AG10803 (cell line): ENCODE data around the gene RSPRY1.

Source experiments
- DNase-seq: peaks from one replicate; pipeline ENCODE4 v3.0.0; 2010; ENCODE audit warnings: low read depth
- H3K4me3 ChIP-seq: 2 replicates; pipeline ENCODE4 v1.5.1; 2011; ENCODE audit warnings: mild to moderate bottlenecking, low read length, control low read depth
- TF ChIP-seq, protein P1 (sequence below): conservative IDR thresholded peaks from 2 replicates; pipeline ENCODE4 v1.5.1; 2011; ENCODE audit warnings: mild to moderate bottlenecking, low read length, control low read depth, inconsistent platforms

The RSPRY1 gene

DNA sequence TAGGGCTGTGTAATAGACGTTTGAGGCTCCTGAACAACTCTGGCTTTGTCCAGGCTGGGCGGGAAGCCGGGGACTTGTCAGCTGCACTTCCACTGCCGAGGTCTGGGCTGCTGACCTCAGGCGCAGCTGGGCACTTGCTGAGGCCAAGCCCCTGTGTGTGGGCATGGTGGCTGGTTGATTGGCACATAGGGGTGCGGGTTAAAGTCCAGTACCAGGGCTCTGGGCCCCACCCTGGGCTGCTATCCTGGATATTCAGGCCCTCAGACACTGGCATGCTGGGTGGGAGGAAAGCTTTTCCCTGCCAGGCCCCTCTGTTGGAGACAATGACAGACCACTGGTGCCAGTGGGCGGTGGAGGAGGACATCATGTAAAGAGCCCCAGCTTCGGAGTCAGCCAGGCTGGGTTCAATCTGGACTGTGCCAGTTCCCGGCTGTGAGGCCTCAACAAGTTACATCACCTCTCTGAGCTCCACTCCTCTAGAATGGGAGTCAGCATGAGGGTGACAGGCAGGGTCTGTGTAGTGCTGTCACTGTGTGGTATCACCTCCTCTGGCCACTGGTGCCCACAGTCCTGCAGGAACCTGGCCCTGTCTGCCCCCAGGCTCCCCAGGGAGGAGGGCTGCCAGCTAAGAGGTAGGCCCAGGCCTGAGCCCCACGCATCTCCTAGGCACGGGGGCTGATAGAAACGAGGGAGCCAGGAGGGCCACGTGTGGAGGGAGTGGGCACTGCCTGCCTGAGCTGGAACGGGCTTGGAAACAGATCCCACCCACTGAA, 42.8 kb upstream of the RSPRY1 start:
- H3K4me3 ChIP-seq: no peak overlapping the region
- TF ChIP-seq, protein P1, sequence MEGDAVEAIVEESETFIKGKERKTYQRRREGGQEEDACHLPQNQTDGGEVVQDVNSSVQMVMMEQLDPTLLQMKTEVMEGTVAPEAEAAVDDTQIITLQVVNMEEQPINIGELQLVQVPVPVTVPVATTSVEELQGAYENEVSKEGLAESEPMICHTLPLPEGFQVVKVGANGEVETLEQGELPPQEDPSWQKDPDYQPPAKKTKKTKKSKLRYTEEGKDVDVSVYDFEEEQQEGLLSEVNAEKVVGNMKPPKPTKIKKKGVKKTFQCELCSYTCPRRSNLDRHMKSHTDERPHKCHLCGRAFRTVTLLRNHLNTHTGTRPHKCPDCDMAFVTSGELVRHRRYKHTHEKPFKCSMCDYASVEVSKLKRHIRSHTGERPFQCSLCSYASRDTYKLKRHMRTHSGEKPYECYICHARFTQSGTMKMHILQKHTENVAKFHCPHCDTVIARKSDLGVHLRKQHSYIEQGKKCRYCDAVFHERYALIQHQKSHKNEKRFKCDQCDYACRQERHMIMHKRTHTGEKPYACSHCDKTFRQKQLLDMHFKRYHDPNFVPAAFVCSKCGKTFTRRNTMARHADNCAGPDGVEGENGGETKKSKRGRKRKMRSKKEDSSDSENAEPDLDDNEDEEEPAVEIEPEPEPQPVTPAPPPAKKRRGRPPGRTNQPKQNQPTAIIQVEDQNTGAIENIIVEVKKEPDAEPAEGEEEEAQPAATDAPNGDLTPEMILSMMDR: no peak
- DNase-seq: no peak

DNA sequence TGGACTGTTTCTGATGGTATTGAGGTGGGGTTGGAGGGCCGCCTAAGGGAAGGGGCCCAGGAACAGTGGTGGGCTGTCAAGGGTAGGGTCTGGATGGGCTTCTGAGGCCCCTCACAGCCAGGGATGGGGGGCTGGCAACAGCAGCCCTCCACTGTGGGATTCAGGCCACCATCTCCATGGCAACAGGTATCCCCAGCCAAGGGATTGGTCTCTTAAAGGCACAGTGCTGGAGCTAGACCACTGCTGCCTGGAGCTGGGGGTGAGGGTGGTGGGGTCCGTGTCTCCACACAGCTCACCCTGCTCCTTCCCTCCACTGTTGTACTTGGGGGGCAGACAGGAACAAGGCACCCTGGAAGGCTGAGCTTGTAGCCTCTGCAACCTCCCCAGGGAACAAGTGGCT, 42.1 kb upstream of the RSPRY1 start:
- no peak for DNase-seq
- TF ChIP-seq, protein P1: no peak
- no peak overlapping the region for H3K4me3 ChIP-seq

DNA sequence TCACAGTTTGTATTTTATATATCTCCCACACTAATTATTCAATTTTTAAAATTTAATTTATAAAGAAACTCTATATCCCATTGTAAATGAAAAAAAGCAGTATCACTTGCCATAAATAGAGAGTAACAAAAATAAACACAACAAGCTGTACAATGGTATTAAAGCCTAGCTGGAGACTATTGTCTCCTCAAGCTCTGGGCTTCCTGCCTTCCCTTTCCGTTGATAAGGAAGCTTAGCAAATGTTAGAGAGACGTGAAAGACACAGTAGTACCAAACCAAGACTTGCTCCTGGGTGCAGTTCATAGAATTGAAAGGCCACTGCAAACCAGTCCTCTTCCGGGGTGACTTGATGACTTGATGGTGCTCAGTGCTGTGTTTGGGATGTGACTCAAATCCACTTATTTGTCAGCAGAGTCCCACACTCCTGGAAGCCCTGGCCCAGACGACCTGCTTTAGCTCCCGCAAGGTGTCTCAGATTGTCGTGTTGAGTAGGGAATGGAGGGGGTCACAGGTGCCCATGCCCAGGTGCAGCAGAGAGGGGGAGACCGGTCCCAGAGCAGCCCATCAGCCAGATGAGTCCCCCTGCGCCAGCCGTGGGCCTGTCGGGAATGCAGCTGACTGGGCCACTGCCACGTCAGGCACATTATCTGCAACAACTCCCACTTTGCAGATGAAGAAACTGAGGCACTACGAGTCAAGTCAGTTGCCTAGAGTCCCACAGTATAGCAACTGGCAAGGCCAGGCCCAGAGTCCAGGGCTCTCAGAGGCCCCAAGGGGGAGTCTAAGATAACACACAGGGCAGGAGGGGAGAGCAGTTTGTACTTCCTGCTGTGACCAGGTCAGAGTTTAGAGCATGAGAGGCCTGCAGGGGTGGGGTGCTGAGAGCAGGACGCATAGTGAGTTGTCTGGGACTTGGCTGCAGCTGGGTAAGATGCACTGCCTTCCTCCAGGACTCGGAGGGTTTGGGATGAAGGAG, 40.8 kb upstream of the RSPRY1 start:
- no peak overlapping the region for H3K4me3 ChIP-seq
- TF ChIP-seq, protein P1: no peak
- no peak for DNase-seq

DNA sequence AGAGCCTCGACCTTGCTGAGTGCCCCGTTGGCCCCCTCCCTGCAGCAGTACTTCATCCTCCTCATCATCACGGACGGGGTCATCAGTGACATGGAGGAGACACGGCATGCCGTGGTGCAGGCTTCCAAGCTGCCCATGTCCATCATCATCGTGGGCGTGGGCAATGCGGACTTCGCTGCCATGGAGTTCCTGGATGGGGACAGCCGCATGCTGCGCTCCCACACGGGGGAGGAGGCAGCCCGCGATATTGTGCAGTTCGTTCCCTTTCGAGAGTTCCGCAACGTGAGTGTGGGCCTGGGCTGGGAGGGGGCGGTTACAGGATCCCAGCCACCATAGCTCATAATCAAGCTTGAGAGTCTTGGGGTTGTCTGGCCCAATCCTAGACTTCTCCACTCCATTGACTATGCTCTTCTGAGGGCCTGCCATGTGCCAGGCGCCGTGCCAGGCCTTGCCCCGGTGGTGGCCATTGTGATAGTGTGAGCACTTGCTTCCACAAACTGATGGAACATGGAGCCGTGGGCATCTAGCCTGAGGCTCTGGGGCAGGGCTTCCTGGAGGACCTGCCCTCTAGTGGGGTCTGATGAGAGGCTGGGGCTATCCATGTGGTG, 40.0 kb upstream of the RSPRY1 start:
- no peak for DNase-seq
- H3K4me3 ChIP-seq: no peak overlapping the region
- TF ChIP-seq, protein P1: no peak

DNA sequence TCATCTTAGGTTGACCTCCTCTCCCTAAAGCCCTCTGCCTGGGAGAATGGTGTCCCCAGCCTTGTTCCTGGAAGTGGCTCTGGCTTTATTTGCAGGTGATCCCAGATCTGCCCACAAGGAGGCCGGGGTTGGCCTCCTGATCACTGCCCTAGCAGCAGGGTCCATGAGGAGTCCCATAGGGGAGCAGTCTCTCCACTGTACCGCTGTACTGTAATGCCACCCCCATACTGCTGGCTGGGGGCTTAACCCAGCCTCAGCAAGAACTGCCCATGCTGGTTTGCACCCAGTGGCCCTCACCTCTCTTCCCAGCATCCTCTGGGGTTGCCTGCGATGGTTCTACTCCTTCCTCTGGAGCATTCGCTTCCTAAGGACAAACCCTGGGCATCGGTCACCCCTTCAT, 39.4 kb upstream of the RSPRY1 start:
- DNase-seq: no peak
- no peak overlapping the region for H3K4me3 ChIP-seq
- TF ChIP-seq, protein P1: peak; percentile 23

- H3K4me3 ChIP-seq: no peak overlapping the region
- peak; percentile 82 for DNase-seq
- TF ChIP-seq, protein P1: no peak
Measured at GRCh38 chr16:57147381-57148221, 38.5 kb upstream of the RSPRY1 start.
